Activated CD4-positive, CD25-positive, alpha-beta regulatory T cell treated with anti-CD3 and anti-CD28 coated beads, Interleukin-2, amount 50 U/mL, for 72 hours (primary cell): ENCODE data around the gene RASGEF1B.
"Not testable (repeated sequence)": the region's sequence is repeated elsewhere in the genome, so short reads cannot be mapped to it uniquely, and the experiment has no call there.

Experiments
- DNase-seq: peaks from one replicate; pipeline ENCODE4 v3.0.0; 2021

Gene RASGEF1B

DNA sequence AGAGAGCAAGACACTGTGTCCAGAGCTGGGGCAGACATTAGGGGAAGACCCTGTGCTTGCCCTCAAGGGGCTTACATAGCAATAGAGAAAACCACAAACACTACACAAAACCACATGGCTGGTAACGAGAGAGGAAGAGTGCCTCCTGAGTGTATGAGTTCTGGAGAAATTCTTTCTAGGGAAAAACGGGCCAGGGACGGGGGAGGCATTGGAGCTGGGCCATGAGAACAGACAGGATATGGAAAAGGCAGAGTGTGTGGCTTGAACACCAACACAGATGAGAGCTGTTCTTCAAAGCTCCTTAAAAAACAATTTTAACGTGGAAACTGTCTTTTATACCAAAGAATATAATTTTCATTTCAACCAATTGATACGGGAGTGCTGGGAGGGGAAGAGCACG, 42.7 kb downstream of the RASGEF1B start:
- DNase-seq, result no peak

DNA sequence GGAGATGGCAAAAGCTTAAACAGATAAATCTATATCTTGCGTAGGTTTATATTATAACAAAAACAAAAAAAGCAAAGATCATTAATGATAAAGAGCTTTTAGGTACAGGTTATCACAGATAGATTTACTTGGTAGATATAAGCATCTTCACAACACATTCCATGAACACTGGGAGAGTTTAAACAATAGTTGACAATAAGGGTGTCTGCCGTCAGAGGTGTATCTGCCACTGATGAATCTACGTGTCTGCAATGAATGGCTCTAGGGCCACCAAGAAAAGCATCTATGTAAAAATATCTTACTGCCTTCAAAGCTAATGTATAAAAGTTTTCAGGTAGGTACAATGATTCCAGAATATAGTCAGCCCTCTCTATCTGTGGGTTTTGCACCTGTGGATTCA, 43.7 kb downstream of the RASGEF1B start:
- DNase-seq, result no peak

DNA sequence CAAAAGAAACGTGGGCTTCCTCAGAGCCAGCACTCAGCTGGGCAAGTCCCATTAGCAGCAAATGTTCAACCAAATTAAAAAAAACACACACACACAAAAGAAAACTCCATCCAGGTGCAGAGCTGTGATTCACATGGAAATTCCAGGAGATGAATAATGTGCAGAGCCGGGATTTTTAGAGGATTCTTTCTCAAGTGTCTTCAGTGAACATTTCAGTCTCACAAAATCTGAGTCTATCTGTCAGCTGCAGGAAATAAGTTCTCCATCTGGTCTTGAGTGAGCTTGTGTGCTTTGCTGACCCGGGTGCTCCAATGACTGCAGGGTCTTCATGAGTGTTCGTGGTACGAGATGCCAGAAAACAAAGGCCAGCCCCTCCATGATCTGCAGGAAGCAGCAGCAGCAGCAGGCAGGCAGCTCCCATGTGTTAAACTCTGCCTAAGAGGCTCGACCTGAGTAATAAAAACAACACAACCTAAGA, 44.3 kb downstream of the RASGEF1B start:
- no peak for DNase-seq

DNA sequence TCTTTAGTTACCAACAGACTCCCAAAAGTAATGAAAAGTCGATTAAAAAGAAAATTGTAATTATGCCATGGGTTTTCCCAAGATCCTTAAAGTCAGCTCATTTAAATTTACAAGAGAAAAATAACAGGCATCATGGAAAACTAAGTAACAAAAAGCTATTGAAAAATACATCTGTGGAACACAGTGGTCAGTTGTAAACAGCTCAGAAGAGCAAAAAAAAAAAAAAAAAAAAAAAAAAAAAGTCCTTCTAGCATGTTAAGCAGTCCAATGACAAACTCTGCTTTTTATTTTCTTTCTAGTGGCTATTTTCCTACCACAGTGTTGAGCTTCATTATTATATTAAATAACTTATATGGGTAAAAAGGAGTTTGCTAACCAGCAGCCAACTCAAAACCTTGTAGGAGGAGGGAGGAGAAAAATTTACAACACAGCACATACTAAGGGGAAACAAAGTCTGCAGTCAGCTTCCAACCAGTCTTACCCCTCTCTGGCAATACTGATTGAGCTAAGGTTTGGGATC, 44.9 kb downstream of the RASGEF1B start:
- no peak for DNase-seq

DNA sequence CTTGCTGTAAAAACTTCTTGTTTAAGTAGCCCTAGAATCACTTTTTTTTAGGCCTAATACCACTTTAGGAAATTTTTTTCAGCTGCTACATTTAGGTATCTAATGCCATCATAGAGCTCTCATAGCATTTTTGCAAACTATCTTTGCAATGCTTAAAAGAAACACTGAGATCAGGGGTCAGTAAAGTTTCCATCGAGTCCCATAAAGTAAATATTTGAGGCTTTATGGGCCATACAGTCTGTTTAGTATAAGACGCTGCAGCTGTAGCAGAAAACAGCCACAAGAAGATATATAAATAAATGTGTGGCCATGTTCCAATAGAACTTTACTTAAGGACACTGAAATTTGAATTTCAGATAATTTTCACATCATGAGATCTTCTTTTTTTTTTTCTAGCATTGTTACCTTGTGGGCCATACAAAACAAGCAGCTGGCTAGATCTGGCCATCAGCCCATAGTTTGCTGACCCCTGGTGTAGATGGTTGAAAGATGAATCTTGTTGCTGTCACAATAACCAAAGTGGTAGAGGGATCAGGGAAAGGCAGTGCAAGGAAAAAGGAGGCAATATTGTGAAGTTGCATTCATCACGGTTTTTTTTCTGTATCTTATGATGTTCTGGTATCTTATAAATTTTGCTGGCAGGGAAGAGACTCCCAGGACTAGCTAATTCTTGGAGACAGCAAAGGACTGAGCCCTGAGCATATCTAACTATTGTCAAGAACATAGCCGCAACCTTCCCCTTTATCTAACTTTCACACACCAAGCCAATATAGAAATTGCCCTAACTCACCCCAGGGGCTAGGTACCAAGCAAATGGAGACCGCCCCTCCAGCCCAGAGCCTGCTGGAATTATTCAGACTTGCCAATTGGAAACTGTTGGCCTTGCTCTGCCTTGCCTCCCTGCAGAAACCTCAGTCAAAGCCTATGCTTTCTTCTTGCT, 46.6 kb downstream of the RASGEF1B start:
- DNase-seq, result no peak

DNA sequence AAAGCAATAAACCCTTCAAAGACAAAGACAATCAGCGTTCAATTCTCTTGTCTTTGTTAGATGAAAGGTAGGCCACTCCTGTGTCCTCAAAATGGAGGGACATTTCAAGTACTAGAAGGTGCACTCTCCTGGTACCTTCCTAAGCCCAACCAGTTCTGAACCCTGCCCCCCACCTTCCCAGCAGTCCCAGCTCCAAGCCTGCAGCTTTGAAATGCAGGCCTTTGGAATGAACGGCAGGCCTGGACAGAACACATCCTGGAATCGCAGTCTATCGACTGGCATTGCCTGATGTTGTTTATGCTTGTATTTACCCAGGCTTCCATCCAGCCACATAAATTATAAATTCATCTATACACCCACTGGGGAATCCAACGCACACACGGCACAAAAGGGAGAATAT, 47.4 kb downstream of the RASGEF1B start:
- no peak for DNase-seq

DNA sequence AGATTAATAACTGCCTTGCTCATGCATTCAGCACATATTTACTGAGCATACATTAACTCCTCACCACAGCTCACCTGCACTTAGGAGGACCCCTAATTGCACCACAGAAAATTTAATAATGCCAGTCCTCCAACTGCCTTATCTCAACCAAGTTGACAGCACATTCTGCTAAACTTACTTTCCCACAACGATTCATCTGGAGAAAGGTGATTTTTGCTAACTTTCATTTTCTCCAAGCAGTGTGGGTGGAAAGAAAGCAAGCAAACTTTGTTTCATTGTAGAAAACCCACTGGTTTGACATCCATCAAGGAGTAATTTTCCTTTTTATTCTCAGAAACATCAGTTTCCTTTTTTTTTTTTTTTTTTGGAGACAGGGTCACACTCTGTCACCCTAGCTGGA, 49.1 kb downstream of the RASGEF1B start:
- DNase-seq, result no peak

DNA sequence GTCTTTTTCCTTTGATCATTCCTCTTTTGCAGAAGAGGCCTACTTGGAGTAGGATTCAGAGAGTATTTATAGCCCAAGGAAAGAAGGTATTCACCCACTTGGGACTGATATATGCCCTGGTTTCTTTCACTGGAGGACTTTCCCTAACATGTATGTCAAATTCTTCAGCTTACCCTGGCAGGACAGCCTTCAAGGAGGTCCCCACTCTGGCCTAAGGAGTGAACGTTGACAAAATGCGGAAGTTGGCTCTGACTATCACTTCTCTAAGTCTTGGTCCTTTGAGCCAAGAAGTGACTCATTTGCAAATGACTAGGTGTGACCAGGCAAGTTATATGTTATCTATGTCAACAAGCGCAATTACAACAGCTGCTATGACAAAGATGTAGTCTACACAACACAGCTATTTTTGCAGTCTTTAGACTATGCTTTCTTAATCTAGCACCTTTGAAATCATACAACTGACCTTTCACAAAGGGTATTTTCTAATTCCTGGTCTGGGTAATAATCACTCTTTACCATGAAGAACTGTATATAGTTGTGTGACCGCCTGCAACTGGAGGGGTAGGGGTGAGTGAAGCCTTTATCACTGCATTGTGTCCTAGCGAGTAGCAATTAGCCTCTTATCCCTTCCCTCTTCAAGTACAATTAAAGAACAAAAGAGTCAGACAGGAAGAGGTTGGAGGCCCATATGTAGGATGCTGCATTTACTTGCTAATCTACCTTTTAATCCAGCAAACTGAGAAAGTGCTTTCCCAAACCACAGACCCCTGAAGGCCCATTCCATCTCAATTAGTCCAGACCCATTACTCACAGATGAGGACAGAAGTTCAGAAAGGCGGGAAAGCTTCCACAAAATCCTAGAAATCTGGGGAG, 50.1 kb downstream of the RASGEF1B start:
- no peak for DNase-seq

DNA sequence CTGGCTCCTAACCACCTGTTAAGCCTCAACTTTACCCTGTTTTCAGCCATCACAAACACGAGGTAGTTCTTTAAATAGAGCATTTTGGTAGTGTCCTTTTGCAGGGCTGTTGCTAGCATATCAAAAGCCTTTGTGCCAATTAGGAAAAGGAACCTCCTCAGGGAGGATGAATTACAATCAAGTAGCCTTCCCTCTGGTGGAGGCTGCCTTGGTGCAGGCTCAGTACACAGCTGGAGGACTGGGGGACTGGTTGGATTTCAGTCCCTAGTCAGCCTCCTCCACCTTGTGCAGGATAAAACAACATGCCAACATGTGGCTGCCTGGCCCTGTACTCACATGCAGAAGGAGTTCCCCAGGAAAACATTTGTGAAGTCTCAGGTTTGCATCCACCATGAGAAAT, 53.1 kb downstream of the RASGEF1B start:
- no peak for DNase-seq

DNA sequence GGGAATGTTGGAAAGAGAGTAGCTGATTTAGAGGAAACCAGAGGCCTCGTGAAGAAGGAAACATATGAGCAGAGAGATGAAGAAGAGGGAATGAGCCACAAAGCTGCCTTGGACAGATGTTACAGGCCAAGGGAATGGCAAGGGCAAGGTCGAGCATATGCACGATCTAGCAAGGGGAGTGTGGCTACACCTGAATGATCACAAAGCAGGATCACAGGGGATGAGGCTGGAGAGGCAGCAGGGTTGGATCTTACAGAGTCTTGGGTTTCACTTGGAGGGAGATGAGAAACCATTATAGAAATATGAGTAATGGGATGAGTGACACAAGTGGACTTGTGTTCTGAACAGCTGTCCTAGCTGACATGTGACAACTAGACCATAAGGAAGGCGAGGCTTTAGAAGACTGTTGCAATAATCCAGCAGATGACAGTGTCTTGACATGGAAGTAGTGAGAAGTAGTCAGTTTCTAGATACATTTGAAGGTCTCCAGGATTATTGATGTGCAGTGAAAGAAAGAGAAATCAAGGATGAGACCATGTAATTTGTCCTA, 58.7 kb downstream of the RASGEF1B start:
- DNase-seq, result no peak

DNA sequence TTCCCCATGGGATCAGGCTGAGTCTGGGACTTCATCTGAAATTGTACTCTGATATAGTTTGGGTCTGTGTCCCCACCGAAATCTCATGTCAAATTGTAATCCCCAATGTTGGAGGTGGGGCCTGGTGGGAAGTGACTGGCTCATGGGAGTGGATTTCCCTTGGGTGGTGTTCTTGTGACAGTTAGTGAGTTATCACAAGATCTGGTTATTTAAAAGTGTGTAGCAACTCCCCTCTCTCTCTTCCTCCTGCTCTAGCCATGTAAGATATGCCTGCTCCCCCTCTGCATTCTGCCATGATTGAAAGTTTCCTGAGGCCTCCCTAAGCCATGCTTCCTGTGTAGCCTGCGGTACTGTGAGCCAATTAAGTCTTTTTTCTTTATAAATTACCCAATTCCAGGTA, 61.0 kb downstream of the RASGEF1B start:
- DNase-seq, result no peak

DNA sequence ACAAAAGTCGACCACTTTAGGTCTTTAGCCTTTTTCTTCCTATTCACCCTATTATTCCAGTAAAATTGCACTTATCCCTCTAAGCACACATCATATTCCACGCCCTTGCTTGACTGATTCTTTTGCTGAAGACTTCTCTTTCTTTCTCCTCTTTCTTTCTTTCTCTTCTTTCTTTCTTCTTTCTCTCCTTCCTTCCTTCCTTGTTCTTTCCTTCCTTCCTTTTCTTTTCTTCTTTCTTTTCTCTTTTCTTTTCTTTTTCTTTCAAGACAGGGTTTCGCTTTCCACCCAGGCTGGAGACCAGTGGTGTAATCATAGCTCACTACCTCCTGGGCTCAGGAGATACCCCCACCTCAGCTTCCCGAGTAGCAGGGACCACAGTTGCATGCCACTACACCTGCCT, 61.9 kb downstream of the RASGEF1B start:
- DNase-seq, result no peak

DNA sequence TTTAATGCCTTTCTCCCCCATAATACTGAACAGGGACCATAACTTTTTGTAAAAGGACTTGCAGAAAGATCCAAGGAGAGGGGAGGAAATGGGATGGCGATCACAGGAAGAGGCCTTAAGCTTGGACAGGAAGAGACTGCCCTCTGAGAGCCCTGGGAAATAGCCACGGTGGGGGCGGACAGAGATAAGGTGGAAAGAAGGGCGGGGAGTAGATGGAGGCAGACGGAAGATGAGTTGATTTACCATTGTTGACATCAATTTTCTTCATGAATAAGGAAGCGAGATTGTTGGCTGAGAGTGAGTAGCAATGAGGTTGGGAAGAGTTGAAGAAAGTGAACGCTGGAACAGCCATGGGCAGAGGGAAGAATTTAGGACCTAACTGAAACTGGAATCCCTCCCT, 63.4 kb downstream of the RASGEF1B start:
- DNase-seq, result no peak

DNA sequence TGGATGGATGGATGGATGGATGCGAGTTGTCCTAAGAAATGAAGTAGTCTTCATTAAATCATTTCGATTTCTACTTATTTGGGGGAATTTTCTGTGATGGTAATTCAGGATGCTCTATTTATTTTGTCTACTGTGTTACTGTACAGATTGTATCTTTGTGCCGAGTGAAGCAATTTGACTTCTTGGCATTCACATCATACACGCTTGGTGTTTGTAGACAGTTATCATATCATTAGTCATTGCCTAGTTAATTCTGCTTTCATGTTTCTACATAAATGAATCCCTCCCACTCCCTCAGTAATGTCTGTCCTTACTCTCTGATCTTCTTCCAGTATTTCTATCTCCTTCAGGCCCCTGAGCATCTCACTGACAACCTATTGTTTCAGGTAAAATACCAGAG, 64.0 kb downstream of the RASGEF1B start:
- no peak for DNase-seq

DNA sequence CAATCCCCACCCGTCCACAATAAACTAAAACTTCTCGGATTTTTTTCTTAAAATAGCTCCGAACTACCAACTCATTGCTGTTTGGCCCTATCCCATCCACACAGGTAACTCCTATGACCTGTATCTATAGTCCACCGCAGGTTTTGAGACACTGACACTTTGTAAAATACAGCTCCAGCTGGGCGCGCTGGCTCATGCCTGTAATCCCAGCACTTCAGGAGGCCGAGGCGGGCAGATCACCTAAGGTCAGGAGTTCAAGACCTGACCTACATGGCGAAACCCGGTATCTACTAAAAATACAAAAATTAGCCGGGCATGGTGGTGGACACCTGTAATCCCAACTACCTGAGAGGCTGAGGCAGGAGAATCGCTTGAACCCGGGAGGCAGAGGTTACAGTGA, 65.2 kb downstream of the RASGEF1B start:
- not testable (repeated sequence) for DNase-seq

DNA sequence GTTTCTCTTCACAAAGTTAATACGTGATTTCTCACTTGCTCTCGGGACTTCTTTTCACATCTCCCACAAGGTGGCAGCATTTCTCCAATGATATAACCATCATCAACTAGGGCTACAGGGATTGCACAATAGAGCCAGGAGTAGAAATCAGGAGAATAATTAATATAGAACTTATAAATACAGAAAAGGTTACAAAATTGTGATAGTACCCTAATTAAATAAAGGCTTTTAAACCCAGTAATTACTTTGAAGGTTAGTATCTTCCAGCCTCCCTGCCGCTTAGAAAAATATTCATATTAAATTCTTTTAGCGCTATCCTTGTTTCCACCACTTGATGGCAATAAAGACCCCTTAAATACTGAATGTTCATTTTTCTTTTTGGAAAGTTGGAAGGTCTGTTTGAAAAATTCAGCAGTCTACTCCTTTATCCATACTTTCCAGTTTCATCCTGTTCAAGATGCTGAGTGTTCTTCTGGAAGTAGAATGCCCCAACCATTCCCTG, 65.8 kb downstream of the RASGEF1B start:
- no peak for DNase-seq

DNA sequence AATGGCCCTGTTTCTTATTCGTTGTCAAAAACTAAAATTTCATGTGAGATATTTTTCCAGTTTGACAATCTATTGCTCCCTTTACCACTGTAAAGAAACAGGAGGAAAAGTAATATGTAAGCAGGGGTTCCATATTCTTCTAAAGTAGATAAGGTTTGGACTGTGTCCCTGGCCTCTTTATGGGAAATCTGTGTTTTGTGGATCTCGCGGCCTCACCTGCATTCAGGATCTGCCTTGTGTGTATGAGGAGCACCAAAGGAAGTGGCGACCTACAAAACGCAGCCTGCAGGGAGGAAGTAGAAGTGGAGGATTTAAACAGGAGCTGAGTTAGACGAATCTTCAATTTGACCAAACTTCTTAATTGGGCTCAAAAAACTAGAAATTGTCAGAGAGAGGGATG, 67.0 kb downstream of the RASGEF1B start:
- DNase-seq, result no peak

DNA sequence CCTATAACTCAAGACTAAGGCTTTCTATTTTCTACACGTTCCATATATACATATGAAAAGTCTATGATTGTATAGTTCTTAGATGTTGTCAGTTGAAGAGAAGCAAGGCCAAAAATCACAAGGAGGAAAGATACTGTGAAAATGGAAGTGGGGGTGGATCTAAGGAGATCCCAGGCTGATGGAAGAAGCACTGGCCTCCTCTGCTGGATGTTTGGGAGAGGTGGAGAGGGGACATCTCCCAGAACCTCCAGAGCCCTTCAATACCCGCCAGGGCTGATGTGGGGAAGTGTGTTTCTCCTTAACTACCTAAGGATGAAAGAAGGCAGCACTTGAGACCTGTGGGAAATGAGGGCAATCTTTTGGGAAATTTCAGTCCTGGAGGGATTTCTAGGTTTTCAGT, 67.4 kb downstream of the RASGEF1B start:
- no peak for DNase-seq

DNA sequence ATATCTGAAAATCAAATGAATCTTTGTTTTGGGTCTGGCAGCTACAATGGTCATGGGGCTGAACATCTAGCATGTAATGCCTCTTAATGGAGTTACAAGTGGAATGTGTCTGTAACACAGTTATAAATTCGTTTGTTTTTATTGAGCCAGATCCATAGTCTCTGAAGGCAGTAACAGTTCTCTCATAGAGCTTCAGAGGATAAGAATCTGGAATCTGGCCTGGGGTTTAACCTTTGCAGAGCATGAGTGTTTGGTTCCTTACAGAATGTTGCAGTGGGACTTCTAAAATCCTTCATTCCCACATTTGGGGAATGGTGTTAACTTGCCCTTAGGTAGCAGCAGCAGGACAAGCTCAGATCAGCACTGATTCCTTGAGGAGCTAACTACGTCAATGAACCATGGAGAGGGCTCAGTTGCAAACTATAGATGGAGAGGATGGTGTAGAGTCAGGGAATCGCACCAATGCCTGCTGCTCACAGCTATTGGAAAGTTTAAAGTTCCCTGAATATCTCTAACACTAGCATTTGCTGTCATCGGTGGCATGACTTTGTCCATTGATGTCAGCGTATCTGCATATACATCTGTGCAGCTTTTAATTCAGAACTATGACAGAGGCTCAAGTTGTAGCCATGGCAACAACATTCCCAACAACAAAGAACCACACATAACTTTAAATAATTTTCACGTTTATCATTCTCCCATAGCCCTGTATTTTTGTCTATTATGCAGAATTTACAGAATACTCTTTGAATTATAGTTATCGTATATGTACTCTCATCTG, 72.2 kb downstream of the RASGEF1B start:
- DNase-seq, result no peak

DNA sequence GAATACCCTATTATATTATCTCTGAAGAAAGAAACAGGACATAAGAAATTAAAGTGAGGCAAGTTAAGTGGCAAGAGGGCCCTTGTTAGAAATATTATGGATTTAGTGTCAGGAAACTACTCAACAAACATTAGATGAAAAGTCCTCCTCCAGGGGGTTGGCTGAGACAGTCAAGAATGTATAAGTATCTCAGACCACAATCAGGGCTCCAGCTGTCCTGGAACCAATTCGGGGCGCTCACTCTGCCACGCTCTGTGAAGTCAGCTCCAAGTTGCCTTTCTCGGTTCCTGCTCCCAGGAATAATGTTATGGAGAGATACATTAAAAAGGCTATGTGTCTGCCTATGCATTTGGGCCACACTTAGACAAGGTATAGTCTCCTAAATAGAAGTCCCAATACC, 73.3 kb downstream of the RASGEF1B start:
- DNase-seq, result no peak

DNA sequence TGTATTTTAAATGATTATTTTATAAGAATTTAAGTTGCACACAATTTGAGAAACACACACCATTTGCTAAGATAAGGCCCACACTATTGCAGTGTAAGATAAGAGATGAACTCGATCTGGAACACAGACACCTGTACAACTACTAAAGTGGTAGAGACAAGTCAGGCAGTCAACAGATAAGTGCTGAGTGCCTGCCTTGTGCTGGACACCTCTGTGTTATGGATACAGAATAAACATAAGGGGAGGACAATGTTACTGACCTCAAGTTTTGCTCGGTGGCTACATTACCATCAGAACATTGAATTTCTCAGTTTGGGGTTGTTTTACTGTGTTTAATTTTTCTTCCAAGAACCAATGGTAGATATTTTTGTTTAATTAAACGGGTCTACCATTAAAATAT, 74.1 kb downstream of the RASGEF1B start:
- no peak for DNase-seq

DNA sequence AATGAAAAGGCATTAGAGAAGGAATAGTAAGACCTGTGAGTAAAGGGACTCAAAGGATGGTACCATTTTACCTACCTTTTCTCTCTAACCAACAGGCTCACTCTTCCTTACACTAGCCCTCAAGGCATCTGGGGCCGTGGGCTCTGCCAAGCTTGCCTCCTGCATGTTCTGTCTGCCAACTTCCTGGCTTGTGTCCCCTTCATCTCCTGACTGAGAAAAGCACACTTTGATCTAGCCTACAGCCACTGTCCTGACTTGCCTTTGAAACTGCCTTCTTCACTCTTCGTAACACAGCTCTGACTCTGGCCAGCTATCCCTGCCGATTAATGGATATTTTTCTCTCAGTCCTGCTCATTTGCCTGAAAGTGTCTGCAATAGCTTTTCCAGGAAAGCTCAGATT, 76.5 kb downstream of the RASGEF1B start:
- DNase-seq, result no peak
